H1 (cell line): ENCODE results near the gene PRDM15. TPM values are rescaled to one million over a fixed set of nuclear protein-coding genes. Genes with fewer than 3 reads are reported as not detected.

ENCODE experiments used
- ASH2L ChIP-seq: fragments of 200-600, 300-600 bp; sonication (generic); IDR thresholded peaks from one replicate; pipeline ENCODE4 v1.7.1; 2017; ENCODE audit warnings: low read length
- EGR1 ChIP-seq: IDR thresholded peaks from 2 replicates; pipeline ENCODE4 v1.6.1; 2011; ENCODE audit warnings: low read depth, low read length, borderline replicate concordance
- MAFK ChIP-seq: IDR thresholded peaks from 2 replicates; pipeline ENCODE4 v1.6.1; 2012; ENCODE audit warnings: low read depth, mild to moderate bottlenecking, improper control_type of control experiment, low read length
- NANOG ChIP-seq: IDR thresholded peaks from 2 replicates; pipeline ENCODE4 v1.6.1; 2011; ENCODE audit warnings: low read length, low read depth, mild to moderate bottlenecking, inconsistent platforms; ENCODE audit not compliant: insufficient read depth, poor library complexity, severe bottlenecking
- SUZ12 ChIP-seq: fragments of 200-600 bp; sonication (generic); IDR thresholded peaks from 2 replicates; pipeline ENCODE4 v1.6.1; 2012; ENCODE audit warnings: mild to moderate bottlenecking, inconsistent platforms, low read length, moderate library complexity, mixed read lengths
- TBP ChIP-seq: IDR thresholded peaks from 2 replicates; pipeline ENCODE4 v1.6.1; 2011; ENCODE audit warnings: low read depth, low read length, improper control_type of control experiment
- polyA plus RNA-seq, 7 experiments: library from polyadenylated mRNA; depleted of rRNA in 3 of 7; stranded (reverse) in 5 of 7; unstranded in 2 of 7; fragments of >200 nt in 5 of 7; fragments of 200-250 nt in 2 of 7; gene quantifications; 1 replicate in 5 of 7; 2 replicates in 1 of 7; 4 replicates in 1 of 7; pipeline versions ENCODE4 v1.2.1 to v1.2.3, GENCODE V29; 2011 to 2013; ENCODE audit warnings: missing spikeins in 2 of 7, mixed read lengths in 2 of 7
- total RNA-seq: library from RNA; stranded (reverse); fragmentation: NEBNext Ultra II Directional; extraction: Animal tissue kit (Norgen Biotek cat#: 25700); gene quantifications from 2 replicates; pipeline ENCODE4 v1.2.1, GENCODE V29; 2021
- TF ChIP-seq, protein P1 (sequence below): IDR thresholded peaks from 2 replicates; pipeline ENCODE4 v1.6.1; 2012; ENCODE audit warnings: inconsistent platforms

Gene PRDM15
- total and polyA plus RNA-seq, 2 of the 8 experiments (the other 6 are each of a cell fraction or from before 2014, with no cell fraction given) = 9.7 to 10.5 TPM

DNA sequence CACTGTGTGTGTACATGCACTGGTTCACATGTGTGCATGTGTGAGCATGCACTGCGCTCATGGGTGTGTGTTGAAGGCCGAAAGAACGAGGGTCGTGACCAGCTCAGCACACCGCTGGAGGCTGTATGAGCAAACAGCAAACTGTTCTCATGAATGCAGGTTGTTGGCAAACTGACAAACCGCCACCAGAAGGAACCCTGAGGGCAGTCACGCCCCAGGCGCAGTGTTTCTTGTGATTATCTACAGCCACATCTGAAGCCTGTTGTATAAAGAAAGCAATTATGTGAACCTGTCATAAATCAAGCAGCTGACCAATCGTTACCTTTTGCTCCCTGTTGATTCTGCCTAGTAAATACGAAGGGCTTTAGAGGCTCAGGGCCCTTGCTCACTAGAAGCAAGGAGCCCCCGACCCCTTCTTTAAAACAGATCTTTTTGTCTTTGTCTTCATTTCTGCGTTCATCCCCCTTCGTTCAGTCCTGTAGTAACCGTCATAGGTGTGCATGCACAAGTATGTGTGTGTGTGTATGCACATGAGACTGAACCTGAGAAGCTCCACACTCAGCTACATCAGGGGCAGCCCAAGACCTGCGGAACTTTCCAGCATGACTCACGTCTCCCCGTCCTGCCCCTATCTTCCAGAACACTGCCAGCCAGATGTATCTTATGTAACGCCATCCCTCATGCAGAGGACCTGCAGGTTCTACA lies 95.5 kb downstream of the PRDM15 start (continued):
- TF ChIP-seq, protein P1, sequence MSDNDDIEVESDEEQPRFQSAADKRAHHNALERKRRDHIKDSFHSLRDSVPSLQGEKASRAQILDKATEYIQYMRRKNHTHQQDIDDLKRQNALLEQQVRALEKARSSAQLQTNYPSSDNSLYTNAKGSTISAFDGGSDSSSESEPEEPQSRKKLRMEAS = no peak
- TF ChIP-seq ASH2L (no peak), TBP (no peak), EGR1 (no peak), SUZ12 (no peak), MAFK (no peak), NANOG (no peak)
